Glomerular visceral epithelial cell (primary cell): Measurements from ENCODE around the gene ULK4.

Source experiments
- DNase-seq: peaks from one replicate; pipeline ENCODE4 v3.0.0-alpha.2; 2016; ENCODE audit errors: extremely low spot score

The ULK4 gene

GRCh38 chr3:41265823-41266273, 696.1 kb downstream of the ULK4 start:
- peak; percentile 94 for DNase-seq

- peak; percentile 78 for DNase-seq
These were observed 696.8 kb downstream of the ULK4 start for GRCh38 chr3:41265011-41265545.

DNA sequence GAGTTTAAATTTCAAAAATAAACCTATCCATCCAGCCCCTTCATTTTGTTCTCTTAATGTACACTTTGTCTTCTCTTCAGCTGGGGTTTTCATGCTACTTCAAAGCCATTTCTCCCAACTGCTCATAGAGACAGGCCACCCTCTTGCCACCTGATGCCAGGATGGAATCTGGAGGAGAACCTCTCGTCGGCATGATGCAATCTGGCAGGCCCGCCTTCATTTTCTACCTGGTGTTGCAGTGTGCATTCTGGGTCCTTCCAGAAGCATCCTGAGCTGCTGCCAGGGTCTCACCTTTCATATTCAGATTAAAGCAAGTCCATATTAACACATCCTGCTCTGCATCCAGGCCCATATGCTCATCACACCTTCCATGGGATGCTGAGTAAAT, 701.8 kb downstream of the ULK4 start:
- no peak for DNase-seq

GRCh38 chr3:41259449-41260062, 702.3 kb downstream of the ULK4 start:
- no peak for DNase-seq

- no peak for DNase-seq
These were observed 703.6 kb downstream of the ULK4 start for GRCh38 chr3:41258239-41258800.

DNA sequence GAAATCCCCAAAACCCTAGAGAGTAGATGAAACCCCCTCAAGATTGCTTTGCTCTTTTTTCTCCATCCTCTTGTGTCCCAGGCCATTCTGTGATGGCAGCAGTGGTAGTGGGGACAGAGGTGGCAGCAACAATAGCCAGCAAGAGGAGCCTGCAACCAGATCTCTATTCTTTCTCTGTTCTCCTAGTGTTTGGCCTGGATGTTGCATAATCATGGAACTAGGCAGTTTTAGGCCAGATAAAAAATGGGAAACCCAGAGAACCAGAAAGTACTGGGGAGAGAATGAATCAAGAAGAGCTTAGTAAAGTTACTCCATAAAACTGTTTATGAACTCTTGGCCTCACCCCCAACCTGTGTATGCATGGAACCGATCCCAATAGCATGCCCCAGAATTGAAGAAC, 710.3 kb downstream of the ULK4 start:
- DNase-seq: no peak

GRCh38 chr3:41250825-41251224, 711.1 kb downstream of the ULK4 start:
- no peak for DNase-seq

DNA sequence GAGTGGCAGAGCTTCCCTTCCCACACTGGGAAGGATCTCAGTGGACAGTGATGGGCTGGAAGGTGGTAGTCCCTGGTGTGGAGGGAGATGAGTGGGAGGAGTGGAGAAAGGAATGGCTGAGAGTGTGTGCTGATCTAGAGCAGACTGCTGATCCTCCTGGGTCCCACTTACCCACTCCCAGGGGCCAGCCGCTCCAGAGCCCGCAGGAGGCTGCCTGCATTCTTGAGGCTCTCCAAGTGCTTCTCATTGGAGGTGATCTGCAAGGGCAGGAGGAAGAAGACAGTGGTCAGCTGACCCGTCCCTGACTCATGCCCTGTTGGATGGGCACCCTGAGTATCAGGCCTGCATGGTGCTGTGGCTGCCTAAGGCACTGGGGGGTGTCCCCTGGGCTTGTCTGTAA, 712.6 kb downstream of the ULK4 start:
- no peak for DNase-seq

GRCh38 chr3:41248525-41248924, 713.4 kb downstream of the ULK4 start:
- no peak for DNase-seq

- DNase-seq: no peak
These were observed 714.6 kb downstream of the ULK4 start for GRCh38 chr3:41247055-41248004.

DNA sequence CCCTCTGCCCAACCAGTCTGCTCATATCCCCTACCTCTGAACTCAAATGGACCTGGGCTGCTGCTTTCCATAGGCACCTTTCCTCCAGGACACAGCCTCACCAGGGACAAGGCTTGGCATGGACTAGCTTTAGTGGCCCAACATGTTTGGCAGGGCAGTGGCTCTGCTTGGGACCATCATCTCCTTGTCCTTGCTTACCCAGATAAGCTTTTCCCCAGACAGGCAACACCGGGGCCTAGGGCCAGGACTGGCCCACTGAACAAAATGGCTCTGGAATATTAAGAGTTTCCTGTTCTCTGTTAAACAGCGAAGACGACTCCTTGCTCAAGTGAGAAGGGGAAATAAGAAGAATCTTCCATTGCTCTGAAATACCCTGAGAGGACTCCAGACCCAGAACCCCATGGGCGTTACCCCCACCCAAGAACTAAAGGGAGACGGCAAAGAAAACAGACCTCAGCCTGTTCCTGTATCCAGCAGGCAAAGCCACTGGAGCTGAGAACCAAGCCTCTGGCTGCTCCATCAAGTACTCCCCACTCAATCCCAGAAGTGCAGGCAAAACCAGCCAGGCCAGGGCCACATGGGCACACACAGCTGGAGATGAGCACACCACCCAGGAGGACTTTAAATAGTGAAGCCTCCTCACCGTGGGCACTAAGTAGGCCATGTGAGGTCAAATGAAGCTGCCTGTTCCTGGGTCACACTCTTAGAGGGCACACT, 717.1 kb downstream of the ULK4 start:
- no peak for DNase-seq

DNA sequence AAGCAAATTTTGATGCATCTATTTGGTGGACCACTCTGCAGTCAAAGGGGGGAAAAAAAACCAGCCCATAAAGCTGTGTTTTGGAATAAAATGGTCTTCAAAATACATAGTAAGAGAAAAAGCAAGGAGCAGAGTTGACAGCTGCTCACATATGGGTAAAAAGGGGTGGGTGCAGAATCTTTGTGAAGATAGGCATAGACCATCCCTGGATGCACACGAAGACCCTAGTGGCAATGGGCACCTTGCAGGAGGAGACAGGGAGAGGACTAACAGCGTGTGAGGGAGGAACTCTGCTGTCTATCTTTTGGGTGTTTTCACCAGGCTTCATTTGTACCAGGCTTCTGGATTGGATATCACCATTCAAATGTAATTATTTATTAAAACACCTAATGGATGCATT, 718.7 kb downstream of the ULK4 start:
- DNase-seq: no peak

DNA sequence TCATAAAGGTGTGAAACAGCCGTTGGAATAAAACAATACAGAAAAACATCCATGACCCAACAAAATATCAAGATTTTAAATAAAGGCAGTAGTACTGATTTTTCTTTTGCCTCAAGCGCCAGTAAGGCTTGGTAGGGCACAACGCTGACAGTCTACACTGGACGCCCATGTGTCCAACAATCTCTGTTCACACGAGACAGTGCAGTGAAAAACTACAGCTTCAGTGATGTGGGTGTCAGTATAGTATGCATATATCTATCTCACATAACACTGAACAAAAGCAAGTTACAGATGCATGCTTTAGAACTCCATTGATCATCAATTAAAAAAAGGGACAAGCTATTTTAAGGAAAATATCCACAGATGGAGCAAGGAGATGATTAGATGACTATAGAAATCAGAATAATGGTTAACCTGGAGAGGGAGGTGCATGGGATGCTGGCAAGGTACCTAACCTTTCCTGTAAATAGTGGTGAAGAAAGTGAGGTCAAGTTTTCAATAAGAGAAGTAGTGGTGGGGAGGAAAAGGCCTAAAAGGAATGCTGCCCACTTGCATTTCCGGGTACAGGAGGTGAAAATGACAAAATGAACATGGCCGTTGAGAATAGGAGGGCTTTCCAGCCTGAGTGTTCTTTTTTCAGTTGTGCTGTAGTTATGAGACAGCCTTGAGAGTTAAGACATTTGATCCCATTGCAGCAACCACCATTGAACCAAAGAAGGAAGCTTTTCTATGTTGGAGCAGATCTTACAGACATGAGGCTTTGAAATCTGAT, 719.9 kb downstream of the ULK4 start:
- no peak for DNase-seq

- no peak for DNase-seq
These were observed 720.7 kb downstream of the ULK4 start for GRCh38 chr3:41241161-41241560.

- no peak for DNase-seq
These were observed 722.3 kb downstream of the ULK4 start for GRCh38 chr3:41239587-41239986.

GRCh38 chr3:41237907-41238306, 724.0 kb downstream of the ULK4 start:
- no peak for DNase-seq

- no peak for DNase-seq
These were observed 725.7 kb downstream of the ULK4 start for GRCh38 chr3:41236228-41236627.

GRCh38 chr3:41234823-41235721, 726.8 kb downstream of the ULK4 start:
- no peak for DNase-seq

GRCh38 chr3:41224120-41224806, 737.6 kb downstream of the ULK4 start:
- DNase-seq: peak; percentile 69
